GM12892 (cell line): ENCODE measurements around the gene PNPLA1.

Experiments
- POLR2A ChIP-seq: IDR thresholded peaks from 2 replicates; pipeline ENCODE4 v1.6.1; 2011; ENCODE audit warnings: low read depth, low read length, control low read depth
- POLR2AphosphoS5 ChIP-seq: IDR thresholded peaks from 2 replicates; pipeline ENCODE4 v1.6.1; 2011; ENCODE audit warnings: low read depth, low read length, control low read depth
- TAF1 ChIP-seq: IDR thresholded peaks from 2 replicates; pipeline ENCODE4 v1.6.1; 2011; ENCODE audit warnings: low read depth, mild to moderate bottlenecking, control low read depth, low read length, borderline replicate concordance

GRCh38 chr6:36309900-36310299 is 40.0 kb downstream of the PNPLA1 start:
- TF ChIP-seq POLR2A, result no peak
- TF ChIP-seq POLR2AphosphoS5, result no peak
- no peak for TF ChIP-seq TAF1
